ENCODE data around the gene ADSS1.

DNA sequence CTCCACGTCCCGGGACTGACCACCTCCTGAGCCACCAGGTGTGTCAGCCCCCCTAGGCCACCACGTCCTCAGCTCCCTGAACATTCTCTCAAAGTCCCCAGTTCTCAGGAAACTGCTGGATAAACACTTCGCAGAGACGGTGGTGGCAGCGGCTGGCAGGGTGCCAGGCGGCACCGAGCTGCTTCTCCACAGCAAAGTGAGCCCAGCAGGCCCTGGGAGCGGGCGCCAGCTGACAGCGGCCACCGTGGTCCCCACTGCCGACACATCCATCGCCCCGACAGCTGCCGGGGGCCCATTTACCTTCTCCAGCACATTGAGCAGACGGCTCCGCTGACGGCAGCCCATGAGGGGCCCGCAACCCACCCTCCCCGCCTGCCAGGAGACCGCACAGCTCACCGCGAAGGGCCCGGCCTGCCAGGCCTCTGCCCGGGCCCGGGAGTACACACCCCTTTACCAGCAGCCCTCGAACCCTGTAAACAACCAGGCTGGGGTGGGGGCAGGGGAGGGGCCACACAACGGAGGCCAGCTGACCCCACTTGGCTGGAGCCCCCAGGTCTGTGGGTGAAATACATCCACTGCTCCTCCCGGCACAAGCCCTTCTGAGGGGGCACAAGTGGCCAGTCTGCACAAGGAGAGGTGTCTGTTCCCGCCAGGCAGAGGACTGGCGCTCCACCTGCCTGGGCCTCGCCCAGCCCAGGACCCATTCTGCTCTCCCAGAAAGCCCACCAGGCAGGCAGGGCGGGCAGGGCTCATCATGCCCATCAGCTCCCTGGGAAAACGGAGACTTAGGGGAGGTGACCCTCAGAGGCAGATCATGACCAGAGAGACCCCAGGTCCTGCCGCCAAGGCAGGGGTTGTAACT lies 61.0 kb downstream of the ADSS1 start:
- TF ChIP-seq TEAD4 (IDR thresholded peaks at IDR 0.05) (no peak), TCF12 (IDR thresholded peaks at IDR 0.05; ENCODE audit: low read depth) (no peak), CEBPB (IDR thresholded peaks at IDR 0.05) (no peak), FOXM1 (IDR thresholded peaks at IDR 0.05; ENCODE audit: borderline replicate concordance, low read depth) (no peak), CREB1 (IDR thresholded peaks at IDR 0.05; ENCODE audit: low read depth) (no peak), EP300 (IDR thresholded peaks at IDR 0.05; ENCODE audit: borderline replicate concordance) (no peak)
- TF ChIP-seq, protein P1, sequence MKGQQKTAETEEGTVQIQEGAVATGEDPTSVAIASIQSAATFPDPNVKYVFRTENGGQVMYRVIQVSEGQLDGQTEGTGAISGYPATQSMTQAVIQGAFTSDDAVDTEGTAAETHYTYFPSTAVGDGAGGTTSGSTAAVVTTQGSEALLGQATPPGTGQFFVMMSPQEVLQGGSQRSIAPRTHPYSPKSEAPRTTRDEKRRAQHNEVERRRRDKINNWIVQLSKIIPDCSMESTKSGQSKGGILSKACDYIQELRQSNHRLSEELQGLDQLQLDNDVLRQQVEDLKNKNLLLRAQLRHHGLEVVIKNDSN (IDR thresholded peaks at IDR 0.05): no peak
- TF ChIP-seq, protein P2, sequence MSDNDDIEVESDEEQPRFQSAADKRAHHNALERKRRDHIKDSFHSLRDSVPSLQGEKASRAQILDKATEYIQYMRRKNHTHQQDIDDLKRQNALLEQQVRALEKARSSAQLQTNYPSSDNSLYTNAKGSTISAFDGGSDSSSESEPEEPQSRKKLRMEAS (IDR thresholded peaks at IDR 0.05): no peak
